Sigmoid colon (tissue), 4 donors: ENCODE measurements around the gene BCCIP.

Source experiments
- CTCF ChIP-seq, 4 experiments: fragments of 450-650 bp in 3 of 4; fragments of 200-600 bp in 1 of 4; IDR thresholded peaks; one replicate each; pipeline ENCODE4 v1.5.1; 2016 to 2019; ENCODE audit warnings: antibody characterized with exemption in 4 of 4, mild to moderate bottlenecking in 3 of 4, moderate library complexity in 2 of 4
- EP300 ChIP-seq, 4 donors: sonication (generic); formaldehyde crosslinking; IDR thresholded peaks; one replicate each; pipeline ENCODE4 v1.6.1; 2017; ENCODE audit warnings: antibody characterized with exemption in 4 of 4
- POLR2A ChIP-seq, 2 donors: fragments of 450-650 bp; IDR thresholded peaks; one replicate each; pipeline ENCODE4 v1.6.1; 2016; ENCODE audit warnings: antibody characterized with exemption in 2 of 2, mild to moderate bottlenecking in 2 of 2, moderate library complexity in 2 of 2
- POLR2AphosphoS5 ChIP-seq, 4 donors: sonication (generic); formaldehyde crosslinking; IDR thresholded peaks; one replicate each; pipeline ENCODE4 v1.6.1; 2017; ENCODE audit warnings: antibody characterized with exemption in 4 of 4

GRCh38 chr10:125779403-125780327 lies 43.7 kb upstream of the BCCIP start:
- TF ChIP-seq EP300 (IDR thresholded peaks at IDR 0.05) (no peak), CTCF (IDR thresholded peaks at IDR 0.05) (no peak), POLR2AphosphoS5 (IDR thresholded peaks at IDR 0.05) (no peak), POLR2A (IDR thresholded peaks at IDR 0.05) (no peak)
